Activated T-cell treated with anti-CD3 and anti-CD28 coated beads for 1 hour (primary cell): ENCODE results near the gene GOLGA6D.
"Not testable (repeated sequence)": the region's sequence is repeated elsewhere in the genome, so short reads cannot be mapped to it uniquely, and the experiment has no call there.

Experiments used
- DNase-seq: peaks from one replicate; pipeline ENCODE4 v3.0.0-alpha.2; 2020; ENCODE audit warnings: low read depth

The GOLGA6D gene, protein sequence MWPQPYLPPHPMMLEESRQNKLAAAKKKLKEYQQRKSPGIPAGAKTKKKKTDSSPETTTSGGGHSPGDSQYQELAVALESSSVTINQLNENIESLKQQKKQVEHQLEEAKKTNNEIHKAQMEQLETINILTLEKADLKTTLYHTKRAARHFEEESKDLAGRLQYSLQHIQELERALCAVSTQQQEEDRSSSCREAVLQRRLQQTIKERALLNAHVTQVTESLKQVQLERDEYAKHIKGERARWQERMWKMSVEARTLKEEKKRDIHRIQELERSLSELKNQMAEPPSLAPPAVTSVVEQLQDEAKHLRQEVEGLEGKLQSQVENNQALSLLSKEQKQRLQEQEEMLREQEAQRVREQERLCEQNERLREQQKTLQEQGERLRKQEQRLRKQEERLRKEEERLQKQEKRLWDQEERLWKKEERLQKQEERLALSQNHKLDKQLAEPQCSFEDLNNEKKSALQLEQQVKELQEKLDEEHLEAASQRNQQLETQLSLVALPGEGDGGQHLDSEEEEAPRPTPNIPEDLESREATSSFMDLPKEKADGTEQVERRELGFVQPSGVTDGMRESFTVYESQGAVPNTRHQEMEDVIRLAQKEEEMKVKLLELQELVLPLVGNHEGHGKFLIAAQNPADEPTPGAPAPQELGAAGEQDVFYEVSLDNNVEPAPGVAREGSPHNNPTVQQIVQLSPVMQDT

DNA sequence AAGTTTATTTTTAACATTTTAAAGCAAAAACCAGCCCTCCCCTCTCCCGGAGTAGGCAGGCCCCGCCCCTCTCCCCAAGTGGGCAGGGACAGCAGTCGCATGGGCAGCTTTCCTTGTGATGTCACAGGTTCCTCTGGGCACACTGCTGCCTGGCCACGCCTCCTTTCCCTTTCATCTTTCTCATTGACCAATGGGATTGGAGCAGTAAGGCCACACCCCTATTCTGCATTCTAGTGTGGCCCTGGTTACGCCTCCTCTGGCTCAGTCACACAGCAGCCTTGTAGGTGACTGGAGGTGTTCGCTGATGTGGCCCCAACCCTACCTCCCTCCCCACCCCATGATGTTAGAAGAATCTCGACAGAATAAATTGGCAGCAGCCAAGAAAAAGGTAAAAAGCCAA lies at the start of gene GOLGA6D:
TSS of gene GOLGA6D (plus strand) at position 264 of the 400 bp plus-strand sequence. CDS start at position 305, 41 bp downstream.
- not testable (repeated sequence) for DNase-seq

DNA sequence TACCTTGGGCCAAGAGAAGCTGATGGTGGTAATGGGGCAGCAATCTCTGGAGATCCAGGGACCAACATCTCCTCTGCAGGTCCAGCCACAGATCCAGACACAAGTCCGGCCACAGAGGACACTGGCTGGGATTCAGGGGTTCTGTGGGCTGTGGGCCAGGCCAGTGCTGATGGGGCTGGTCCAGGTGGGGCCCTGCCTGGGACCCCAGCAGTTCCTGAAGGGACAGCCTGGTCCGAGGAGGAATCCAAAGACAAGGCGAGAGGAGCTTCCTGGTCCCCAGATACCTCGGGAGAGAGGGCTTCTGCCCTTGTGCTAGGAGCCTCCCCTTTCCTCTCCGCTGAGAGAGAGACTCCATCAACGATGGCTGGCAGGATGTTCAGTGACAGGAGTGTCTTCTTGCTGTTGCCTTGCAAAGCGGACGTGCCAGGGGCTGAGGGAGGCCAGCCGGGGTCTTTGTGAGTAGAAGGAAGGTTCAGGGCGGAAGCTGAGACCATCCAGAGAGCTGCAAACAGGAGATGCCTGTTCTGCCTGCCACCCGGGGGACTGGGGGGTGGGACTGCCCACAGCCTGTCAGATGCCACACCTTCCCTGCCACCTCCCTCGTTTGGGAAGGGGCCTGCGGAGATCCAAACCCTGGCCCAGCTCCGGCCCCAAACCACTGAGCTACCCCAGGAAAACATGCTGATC lies 49.0 kb upstream of the GOLGA6D start:
- DNase-seq = no peak

DNA sequence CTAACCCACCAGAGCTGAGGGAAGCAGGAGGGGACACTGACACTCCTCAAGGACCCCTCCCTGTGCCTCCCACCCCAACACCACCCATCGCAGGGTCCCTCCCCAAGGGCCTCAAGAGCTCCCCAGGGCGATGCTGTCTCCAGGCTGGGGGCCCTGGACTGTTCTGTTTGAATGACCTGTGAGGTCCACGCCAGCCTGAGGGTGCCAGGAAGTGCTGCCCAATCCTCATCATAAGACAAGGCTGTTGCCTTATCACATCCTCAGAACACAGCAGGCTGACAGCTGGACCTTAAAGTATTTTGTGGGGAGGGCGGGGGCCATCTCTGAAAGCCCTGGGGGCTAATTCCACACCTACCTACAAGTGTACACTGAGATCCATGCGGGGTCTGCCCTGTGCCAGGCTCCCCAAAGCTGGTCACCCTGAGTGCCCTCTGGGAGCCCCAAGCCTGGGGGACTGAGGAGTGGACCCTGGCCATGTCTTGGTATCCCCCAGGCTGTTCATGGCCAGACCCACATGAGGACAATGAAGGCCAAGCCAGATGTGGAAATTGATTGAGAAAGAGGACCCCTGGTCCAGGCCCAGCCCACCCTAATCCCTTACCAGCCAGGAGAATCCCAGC lies 48.3 kb upstream of the GOLGA6D start:
- no peak for DNase-seq

DNA sequence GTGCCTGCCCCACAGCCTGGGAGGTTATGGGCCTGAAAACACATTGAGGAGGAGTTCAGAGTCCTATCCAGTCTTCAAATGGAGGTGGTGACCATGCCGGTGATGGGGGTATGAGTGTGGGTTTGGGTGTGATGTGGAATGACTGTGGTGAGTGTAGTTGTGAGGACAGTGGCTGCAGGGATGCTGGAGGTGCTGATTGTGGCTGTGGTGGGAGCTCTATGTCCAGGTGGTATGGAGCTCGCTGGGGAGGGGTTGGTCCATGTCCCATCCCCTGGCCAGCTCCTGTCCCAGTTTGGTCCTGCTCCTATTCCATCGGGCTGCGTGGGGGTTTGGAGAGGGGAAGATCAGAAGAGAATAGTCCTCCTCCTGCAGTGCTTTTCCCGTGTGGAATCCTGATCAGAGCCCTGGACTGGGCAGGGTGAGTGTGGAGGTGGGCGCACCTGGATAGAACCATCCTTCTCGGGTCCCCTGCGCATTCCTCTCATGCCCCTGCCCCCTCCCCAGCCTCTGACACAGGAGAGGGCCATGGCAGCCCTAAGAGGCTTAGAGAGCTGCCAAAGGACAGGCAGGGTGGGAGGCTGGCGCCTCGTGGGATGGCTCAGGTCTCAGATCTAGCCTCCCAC lies 47.5 kb upstream of the GOLGA6D start:
- DNase-seq = no peak

DNA sequence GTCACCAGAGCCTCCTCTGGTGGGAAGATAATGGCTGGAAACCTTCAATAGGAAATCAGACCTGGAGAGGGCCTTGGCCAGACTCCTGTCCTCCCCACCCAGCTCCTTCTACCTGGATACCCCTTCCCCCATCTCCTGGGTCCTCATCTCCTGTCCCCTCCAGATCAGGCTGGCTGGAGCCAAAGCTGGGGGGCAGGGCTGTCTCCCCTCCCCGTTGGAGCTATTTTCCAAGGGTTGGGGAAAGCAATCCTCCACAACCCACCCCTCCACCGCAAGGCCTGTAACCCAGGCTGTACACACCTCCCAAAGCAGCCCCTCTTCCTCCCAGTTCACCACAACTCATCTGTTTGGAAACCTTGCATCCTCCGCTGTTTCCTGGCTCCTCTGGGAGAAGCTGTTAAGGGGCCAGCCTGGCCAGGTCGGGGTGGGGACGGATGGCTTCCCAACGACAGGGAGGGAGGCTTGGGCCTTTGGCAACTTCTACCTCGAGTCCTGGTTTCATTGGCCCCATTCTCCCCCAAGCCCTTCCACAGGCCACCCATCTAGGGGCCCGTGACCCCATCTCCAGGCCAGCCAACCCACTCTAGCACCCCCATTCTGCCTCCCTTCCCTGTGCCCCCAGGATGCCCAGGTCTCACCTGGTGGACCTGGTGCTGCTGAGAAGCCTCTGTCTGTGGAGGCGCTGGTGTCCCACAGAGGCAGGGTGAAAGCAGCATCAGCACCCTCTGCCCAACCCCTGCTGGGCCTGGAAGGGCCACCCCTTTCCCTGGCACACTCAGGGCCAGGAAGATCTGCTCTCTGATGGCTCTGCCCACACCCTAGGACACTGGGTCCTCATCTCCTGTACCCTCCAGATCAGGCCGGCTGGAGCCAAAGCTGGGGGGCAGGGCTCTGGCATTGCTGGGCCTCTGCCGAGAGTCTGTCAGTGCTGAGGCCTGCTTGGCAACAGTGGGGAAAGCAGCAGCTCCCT lies 46.6 kb upstream of the GOLGA6D start:
- DNase-seq = no peak

DNA sequence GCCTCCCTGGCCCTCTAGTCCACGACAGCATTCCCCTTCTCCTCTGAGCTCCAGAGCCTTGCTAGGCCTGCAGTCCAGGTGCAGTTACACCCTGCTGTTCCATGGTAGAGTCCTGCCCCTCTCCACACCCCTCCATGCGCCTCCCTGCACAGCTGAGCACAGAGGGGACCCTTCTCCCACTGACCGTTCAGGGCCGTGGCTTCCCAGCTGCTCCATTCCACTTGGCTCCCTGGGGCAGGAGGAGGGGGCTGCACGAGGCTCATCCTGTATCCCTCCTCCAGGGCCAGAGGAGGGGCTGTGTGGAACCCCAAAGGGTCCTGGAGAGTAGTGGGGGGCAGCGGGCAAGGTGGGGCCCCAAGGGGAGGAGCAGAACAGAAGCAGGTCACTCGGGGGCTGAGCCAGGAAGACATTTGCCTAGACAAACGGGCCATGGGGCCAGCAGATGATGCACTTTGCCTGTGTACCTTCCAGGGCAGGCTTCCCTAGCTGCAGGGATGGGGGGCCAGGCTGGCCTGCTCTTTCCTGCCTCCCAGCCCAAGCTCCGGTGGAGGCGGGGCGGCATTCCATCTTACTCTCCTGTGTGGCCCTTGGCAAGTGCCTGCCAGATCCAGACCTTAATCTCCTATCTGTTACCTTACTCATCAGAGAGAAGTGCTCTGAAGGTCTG lies 45.2 kb upstream of the GOLGA6D start:
- DNase-seq = no peak

DNA sequence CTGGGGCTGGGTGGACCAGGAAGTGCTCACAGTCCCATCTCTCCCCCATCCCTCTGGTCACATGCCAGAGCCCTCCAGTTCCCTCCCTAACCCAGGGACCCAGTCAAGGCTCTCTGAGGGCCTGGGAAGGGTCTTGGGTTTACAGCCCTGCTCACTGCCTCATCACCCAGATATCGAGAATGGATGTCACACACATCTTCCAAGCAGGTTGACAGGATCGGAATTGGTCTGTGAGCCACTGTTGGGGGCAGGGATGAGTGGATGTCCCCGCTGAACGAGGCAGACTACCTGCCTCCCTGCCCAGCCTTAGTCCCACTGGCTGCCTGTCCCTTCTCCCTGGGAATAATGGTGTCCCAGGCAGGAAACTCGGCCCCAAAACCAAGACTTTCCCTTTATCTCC lies 44.5 kb upstream of the GOLGA6D start:
- no peak for DNase-seq

DNA sequence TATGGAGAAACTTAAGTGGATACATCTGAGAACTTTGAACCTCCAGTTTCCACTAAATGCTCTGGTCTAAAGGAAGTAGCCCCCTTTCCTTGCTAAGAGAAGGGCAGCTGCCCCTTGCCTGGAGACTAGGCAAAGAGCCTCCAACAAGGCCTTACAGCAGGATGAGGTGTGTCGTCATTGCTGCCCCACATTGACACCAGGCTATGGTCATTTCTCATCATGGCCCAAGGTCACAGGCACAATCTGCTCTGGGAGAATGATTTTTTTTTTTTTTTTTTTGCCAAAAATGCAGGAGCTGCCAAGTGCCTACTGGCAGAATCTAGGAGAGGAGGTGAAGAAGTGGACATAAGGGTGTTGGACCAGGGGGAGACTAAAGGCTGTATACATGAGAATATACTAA lies 36.9 kb upstream of the GOLGA6D start:
- not testable (repeated sequence) for DNase-seq

DNA sequence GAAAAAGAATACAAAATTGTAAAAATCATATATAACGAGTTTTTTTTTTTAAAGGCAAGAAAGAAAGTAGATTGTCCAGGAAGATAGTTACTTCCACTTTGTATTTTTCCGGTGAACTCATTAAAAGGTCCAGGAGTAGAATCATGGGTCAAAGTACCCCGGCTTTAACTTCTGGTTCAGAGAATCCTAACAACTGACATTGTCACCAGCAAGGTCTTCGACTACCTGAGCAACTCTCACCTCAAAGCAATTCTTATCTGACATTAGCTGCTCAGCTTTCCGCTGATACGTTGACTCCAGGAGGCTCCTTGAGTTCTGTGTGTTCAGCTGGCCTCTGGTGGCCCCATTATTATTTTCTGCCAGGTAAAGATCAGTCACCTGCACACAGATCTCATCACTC lies 33.6 kb upstream of the GOLGA6D start:
- DNase-seq = not testable (repeated sequence)

DNA sequence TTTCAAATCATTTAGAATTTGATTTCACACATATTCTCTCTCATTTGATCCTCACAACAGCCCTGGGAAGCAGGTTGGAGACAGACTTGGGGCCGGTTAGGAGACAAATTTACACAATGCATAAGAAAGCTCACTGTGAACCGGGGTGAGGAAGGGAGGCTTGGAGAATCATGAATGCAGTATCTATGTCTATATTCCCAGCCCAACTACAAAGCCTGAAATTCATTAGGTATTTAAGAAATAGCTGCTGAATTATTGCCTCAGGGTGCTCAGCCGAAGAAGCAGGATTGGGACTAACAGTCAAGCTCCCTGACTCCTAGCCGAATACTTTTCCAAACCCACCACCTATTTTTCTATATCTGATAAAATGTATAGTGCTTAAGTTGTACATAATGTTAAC lies 32.9 kb upstream of the GOLGA6D start:
- DNase-seq = no peak

DNA sequence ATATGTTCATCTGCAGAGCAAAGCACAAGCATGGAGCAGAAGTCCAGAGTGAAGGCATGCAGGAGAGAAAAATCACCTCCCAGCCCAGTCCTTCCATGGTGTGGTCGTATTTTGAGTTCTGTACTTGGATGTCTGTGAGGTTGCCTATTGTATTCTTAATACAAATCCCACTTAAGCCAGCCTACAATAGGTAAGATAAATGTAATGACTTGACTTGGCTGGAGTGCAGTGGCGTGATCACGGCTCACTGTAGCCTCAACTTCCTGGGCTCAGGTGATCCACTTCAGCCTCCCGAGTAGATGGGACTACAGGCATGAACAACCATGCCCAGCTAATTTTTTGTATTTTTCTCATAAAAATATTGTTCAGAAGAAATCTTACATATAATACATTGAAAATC lies 31.3 kb upstream of the GOLGA6D start:
- not testable (repeated sequence) for DNase-seq

DNA sequence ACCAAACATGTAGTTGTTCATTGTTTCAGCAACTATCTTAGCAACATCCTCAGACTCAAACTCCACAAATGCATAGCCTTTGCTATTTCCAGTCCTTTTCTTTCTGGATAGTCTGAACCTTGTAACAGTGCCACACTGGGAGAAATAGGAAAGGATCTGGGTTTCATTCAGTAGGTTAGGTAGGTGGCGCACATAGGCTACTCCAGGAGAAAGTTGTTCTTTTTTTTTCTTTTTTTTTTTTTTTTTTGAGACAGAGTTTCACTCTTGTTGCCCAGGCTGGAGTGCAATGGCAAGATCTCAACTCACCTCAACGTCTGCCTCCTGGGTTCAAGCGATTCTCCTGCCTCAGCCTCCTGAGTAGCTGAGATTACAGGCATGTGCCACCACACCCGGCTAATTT lies 30.4 kb upstream of the GOLGA6D start:
- not testable (repeated sequence) for DNase-seq

DNA sequence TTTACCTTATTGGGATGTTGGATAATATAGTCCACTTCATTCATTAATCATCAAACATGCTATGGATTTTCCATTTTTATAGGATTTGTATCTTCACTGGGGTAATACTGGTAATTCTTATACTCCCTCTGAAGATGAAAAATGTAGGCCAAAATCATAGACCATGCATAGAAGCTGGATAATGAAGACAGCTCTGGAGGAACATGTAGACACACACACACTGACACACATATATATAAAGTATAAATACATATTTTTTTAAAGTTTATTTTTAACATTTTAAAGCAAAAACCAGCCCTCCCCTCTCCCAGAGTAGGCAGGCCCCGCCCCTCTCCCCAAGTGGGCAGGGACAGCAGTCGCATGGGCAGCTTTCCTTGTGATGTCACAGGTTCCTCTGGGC lies 24.6 kb upstream of the GOLGA6D start, which contains the start of gene GOLGA6C:
TSS of gene GOLGA6C (plus strand) at position 301 of the 400 bp plus-strand sequence. CDS start 265 bp downstream, outside the sequence.
- DNase-seq = not testable (repeated sequence)

DNA sequence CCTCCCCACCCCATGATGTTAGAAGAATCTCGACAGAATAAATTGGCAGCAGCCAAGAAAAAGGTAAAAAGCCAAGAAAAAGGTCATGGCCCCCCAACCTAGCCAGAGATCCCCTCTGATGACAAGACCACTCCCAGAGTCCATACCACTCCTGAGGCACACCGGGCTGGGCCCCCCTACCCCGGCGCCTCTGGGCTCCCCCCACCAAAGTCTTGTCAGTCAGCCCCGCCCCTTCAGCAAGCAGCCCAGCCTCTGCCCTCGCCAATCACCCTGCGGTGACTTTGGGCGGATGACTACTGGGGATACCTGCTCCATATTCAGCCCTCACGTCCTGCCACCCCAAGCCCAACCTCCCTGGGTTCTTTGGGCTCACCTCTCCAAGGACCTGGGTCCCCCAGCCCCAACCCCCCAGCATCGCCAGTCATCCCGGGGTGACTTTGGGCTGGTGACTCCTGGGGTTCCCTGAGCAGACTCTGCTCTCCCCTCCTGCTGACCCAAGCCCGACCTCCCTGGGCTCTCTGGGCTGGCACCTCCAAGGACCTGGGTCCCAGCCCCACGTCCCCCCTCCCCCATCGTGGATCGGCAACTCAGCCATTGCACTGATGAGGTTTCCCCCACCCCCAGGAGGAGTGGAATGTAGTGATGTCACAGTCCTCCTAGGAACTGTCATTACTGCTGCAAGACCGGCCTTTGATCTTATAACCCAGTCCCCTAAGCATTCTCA lies 23.9 kb upstream of the GOLGA6D start:
- not testable (repeated sequence) for DNase-seq

DNA sequence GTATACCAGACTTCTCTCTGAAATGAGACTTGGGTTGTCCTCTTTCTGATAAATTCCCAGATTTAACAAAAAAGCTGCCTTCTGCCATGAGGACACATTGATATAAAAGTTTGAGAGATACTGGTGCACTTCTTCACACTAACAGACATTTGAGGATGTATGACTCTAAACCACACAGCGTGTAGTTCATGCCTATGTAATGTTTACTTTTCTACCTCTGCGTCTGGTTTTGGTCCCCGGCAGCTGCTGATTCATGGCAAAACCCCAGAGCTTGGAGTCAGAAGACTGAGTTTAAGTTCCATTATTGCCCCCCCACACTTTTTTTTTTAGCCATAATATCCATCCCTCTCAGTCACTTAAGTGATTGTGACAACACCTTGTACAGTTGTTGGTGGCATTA lies 22.8 kb upstream of the GOLGA6D start:
- DNase-seq = not testable (repeated sequence)

DNA sequence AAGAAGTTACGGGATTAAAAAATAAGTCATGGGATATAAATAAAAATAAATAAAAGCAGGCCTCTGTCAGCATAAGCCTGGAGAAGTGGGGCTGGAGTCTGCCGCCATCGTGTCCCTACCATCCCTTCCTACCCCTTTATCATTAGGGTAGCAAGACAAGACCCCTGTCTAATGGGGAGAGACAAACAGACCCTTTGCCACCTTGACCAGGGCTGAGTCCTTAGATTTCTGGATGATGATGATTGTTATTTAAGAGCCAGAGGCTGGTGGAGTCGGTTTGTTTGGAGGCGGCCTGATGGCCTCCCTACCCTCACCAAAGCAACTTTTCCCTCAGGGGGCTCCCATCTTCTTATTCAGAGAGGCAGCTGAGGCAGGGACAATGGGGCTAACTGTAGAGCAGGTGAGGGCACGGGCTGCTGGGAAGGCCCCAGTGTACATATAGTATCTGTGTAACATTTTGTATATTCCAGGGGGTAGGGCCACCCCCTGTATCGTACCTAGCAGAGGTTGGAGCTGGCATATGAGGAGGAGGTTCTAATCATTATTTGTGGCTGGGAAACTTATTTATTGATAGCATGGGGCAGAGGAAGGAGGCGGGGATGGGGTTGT lies 8.8 kb upstream of the GOLGA6D start:
- not testable (repeated sequence) for DNase-seq

DNA sequence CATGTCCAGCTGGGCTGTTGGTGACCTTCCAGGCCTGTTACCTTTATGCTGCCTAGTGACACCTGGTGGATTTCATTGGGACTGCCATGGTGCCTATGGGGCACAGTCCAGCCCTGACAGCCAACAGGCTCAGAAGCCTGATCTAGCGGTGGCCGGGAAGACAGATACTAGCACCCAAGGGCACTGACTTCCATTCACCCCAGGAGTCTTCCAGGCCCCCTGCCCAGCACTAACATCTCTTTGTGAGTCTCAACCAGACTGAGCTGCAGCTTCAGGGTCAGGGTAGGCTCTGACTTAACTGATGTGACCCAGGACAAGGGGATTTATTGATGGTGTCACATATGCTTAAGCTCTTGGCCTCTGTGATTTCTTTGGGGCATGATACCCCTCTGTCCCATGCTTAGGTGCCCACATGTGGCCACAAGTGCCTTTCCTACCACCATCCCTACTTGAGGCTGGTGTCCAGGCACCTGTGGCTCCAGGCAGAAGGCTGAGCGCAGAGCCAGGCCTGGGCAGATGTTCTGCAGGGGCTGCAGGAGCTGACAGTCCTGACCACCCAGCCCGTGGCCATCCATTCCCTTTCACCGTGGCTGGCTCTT lies 8.0 kb upstream of the GOLGA6D start:
- DNase-seq = peak; percentile 37

DNA sequence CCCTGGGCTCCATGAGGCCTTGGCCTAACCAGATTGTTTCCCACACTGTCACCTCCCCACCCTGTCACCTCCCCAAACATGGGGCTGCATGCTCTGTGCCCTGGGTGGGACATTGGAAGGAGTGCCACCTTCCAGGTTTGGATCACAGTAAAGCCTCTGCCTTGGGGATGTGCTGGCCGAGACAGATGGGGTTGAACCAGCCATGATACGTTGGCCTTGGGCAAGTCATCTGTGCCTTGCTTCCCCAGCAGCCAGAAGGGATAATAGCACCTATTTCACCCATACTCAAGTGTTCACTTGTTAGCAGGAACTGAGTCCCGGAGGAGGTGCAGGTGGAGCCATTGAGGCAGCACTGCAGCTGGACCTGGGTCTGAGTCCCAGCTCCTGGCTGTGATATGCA lies 7.0 kb upstream of the GOLGA6D start:
- not testable (repeated sequence) for DNase-seq
